ENCODE measurements around the gene CENPW. TPM values are rescaled to one million over a fixed set of nuclear protein-coding genes. Genes with fewer than 3 reads are reported as not detected.

CENPW gene
- total RNA-seq: 1 to 10 TPM in 3 of 10 donors, under 1 TPM in 3, not detected in 4; 0.50 to 6.1 (median 0.98) TPM
- 1 to 10 TPM; 1.1 to 1.2 TPM for polyA plus RNA-seq
- long read RNA-seq, donor 1: 0 reads
- long read RNA-seq, donor 2: 0 reads
- long read RNA-seq, donor 3: 0 reads

GRCh38 chr6:126339796-126340609 lies at the start of gene CENPW:
Gene CENPW (plus strand): TSS chr6:126340115. CDS start chr6:126340274, 159 bp downstream.
- no peak for TF ChIP-seq CTCF (IDR thresholded peaks at IDR 0.05)
- Histone ChIP-seq H3K27ac (peak within 1 kb of the TSS in 1 of 10 donors; percentile 57), H3K4me1 (peaks cover 0 to 25% (median 9%) of the 10 kb centered on the region in 9 donors), H3K9me3 (no peaks in the 10 kb centered on the region), H3K4me3 (peak within 1 kb of the TSS; percentile 4 to 70 (median 63)), H3K36me3 (no peaks in the 10 kb centered on the region), H3K27me3 (no peaks in the 10 kb centered on the region)
- DNase-seq (peak; percentile 82 to 88), ATAC-seq (peak; percentile 78 to 98 (median 88))
- 3% methylated on average over 46 of the region's 46 CpGs for WGBS, 2 donors
- intact Hi-C loops (cut with DNase I): no loop called here

- Histone ChIP-seq H3K36me3 (no peaks in the 10 kb centered on the region), H3K27ac (no peak overlapping the region), H3K9me3 (no peaks in the 10 kb centered on the region), H3K4me3 (no peak overlapping the region), H3K4me1 (no peaks in the 10 kb centered on the region), H3K27me3 (peaks cover 0 to 5% (median 0%) of the 10 kb centered on the region in 7 donors)
- no peak for DNase-seq
- ATAC-seq: no peak
- TF ChIP-seq CTCF (IDR thresholded peaks at IDR 0.05): no peak
- intact Hi-C loops (cut with DNase I): no loop called here
Measured at GRCh38 chr6:126293891-126294524, 45.9 kb upstream of the CENPW start.

- ATAC-seq: no peak
- H3K9me3 ChIP-seq: no peaks in the 10 kb centered on the region
- WGBS, 2 donors: 38 to 44% methylated on average over 3 of the region's 3 CpGs
- intact Hi-C loops (cut with DNase I): no loop called here
- TF ChIP-seq CTCF (IDR thresholded peaks at IDR 0.05): no peak
- no peak overlapping the region for H3K27ac ChIP-seq
- H3K4me1 ChIP-seq: no peaks in the 10 kb centered on the region
- H3K36me3 ChIP-seq: no peaks in the 10 kb centered on the region
- no peaks in the 10 kb centered on the region for H3K27me3 ChIP-seq
- DNase-seq: no peak
- H3K4me3 ChIP-seq: no peak overlapping the region
Measured at GRCh38 chr6:126300126-126300525, 39.8 kb upstream of the CENPW start.

GRCh38 chr6:126300735-126301134 lies 39.2 kb upstream of the CENPW start:
- H3K27me3 ChIP-seq: no peaks in the 10 kb centered on the region
- H3K4me1 ChIP-seq: no peaks in the 10 kb centered on the region
- intact Hi-C loops (cut with DNase I): no loop called here
- no peaks in the 10 kb centered on the region for H3K36me3 ChIP-seq
- H3K9me3 ChIP-seq: no peaks in the 10 kb centered on the region
- no peak for ATAC-seq
- no peak for DNase-seq
- no peak overlapping the region for H3K27ac ChIP-seq
- H3K4me3 ChIP-seq: no peak overlapping the region
- no peak for TF ChIP-seq CTCF (IDR thresholded peaks at IDR 0.05)

Data from heart right ventricle (tissue), 16 donors.